Astrocyte of the hippocampus (primary cell): ENCODE results near the gene MBOAT2.
A peak's percentile ranks its signal among the peaks of the same experiment; 100 is the strongest.
"Not testable (repeated sequence)": the region's sequence is repeated elsewhere in the genome, so short reads cannot be mapped to it uniquely, and the experiment has no call there.

ENCODE experiments used
- DNase-seq: peaks from one replicate; pipeline ENCODE4 v3.0.0; 2011; ENCODE audit warnings: low read depth, low spot score

Gene MBOAT2, protein sequence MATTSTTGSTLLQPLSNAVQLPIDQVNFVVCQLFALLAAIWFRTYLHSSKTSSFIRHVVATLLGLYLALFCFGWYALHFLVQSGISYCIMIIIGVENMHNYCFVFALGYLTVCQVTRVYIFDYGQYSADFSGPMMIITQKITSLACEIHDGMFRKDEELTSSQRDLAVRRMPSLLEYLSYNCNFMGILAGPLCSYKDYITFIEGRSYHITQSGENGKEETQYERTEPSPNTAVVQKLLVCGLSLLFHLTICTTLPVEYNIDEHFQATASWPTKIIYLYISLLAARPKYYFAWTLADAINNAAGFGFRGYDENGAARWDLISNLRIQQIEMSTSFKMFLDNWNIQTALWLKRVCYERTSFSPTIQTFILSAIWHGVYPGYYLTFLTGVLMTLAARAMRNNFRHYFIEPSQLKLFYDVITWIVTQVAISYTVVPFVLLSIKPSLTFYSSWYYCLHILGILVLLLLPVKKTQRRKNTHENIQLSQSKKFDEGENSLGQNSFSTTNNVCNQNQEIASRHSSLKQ

DNA sequence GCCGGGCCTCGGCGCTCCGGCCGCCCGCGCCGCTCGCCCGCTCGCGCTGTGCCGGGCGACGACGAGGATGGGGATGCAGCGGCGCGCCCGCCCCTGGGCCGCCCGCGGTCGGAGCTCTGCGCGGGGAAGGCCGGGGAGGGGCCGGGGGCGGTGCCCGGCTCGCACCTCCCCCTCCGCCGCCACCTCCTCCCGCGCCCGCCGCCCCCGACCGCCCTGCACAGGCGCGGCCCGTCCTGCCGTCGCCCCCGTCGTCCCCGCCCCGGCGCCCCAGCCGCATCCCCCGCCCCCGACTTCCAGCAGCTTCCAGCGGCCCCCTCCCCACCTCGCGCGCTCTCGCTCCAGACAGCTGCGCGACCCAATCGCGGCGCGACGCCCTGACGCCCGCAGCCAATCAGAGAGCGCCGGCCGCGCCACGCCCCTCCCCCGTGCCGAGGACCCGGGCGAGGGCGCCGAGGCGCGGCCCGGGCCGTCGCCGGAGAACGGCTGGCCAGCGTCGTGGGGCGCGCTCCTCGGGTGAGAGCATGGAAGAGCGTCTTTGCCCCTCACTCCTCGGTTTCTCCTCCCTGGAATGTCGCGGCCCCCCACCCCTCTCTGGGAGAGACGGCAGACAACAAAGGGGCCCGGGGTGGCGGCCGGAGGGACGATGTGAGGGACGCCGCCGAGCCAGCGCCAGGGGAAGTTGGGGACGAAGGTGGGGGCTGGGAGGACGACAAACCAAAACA, at the start of gene MBOAT2:
TSS of gene MBOAT2 (minus strand) at position 69 of the 722 bp plus-strand sequence. CDS start 70 bp downstream, outside the sequence.
- peak; percentile 98 for DNase-seq

GRCh38 chr2:9052821-9053533, 49.5 kb upstream of the MBOAT2 start:
- DNase-seq, result no peak

DNA sequence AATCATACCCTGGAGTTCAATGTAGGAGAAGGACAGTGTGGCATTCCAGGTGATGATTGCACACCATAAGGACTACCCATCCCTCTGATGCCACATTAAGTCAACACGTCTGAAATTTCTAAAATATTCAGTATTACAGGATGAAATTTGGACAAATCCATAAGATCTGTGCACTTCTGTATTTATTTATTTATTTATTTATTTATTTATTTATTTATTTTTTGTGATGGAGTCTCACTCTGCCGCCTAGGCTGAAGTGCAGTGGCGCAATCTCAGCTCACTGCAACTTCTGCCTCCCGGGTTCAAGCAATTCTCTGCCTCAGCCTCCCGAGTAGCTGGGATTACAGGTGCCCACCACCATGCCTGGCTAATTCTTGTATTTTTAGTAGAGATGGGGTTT, 48.0 kb upstream of the MBOAT2 start:
- DNase-seq, result not testable (repeated sequence)

- DNase-seq, result no peak
These were observed 46.8 kb upstream of the MBOAT2 start for GRCh38 chr2:9050122-9050809.

GRCh38 chr2:9045595-9045994, 42.1 kb upstream of the MBOAT2 start:
- no peak for DNase-seq

DNA sequence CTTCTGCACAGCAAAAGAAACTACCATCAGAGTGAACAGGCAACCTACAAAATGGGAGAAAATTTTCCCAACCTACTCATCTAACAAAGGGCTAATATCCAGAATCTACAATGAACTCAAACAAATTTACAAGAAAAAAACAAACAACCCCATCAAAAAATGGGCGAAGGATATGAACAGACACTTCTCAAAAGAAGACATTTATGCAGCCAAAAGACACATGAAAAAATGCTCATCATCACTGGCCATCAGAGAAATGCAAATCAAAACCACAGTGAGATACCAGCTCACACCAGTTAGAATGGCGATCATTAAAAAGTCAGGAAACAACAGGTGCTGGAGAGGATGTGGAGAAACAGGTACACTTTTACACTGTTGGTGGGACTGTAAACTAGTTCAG, 40.0 kb upstream of the MBOAT2 start:
- DNase-seq, result not testable (repeated sequence)

GRCh38 chr2:9037166-9037565, 33.7 kb upstream of the MBOAT2 start:
- DNase-seq, result no peak

DNA sequence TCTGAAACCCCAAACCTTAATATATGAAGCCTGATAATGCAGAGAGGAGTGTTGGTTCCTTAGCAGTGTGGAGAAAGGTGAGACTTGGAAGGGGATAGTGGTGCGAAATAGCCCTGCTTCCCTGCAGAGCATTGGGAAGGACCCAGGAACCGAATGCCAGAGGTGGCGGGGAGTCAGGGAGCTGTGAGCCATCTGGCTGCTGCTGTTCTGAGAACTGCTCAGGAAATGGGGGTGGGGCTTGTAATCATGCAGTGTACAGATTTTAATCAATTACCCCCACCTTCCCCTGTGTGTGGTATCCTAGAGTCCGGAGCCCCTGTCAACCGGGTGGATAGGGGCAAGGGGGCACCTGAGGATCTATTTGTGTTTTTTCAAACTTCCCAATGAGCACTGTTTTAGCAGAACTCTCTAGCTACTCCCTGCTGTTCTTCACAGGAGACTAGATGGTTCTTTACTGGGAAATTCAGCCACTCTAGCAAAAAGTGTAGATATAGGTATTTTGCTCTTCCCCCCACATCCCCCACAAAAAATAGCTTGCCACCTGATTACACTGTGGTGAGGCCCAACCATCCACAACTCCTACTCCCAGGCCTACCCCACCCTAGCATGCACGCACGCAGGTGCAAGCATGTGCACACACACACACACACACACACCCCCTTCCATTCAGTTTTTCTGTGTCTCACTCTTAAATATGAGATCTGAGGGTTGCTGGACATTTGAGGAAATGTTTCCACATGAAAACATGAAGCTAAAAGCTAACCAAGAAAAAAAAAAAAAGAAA, 30.1 kb upstream of the MBOAT2 start:
- no peak for DNase-seq

GRCh38 chr2:9032536-9033255, 29.2 kb upstream of the MBOAT2 start:
- peak; percentile 11 for DNase-seq

DNA sequence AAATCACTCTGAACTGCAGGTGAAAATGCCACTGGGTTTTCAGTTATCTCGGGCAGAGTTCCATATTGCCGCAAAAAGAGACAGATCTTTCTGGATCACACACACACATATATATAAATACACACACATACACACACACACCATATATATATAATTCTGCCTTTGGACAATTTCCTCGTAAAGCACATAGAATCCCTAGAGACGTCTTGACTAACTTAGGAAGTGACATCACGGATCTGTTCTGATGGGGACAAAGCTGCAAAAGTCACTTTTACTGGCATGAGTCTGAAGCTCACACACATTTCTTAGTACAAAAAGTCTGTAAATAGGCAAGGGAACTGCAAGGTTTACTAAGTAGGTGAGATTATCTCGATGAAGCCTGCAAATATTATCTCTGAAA, 28.6 kb upstream of the MBOAT2 start:
- no peak for DNase-seq

GRCh38 chr2:9031246-9031645, 27.8 kb upstream of the MBOAT2 start:
- DNase-seq, result no peak

DNA sequence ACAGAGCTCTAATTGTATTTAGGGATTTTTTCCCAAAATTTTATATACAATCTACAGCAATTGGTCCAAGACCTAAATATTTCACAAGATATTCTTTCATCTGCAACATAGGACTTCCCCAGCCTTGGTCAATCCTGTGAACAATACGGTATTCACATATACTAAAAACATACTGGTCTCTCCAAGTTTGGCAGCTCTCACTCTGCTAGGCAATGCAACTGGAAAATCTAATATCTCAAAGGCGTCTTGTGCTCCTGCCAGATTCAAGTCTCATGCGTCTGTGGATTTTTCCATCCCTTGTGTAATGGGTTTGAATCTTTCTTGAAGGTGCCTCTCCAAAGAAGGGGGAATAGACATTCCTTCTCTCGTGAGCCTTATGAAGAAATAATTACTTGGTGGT, 27.4 kb upstream of the MBOAT2 start:
- peak; percentile 31 for DNase-seq

DNA sequence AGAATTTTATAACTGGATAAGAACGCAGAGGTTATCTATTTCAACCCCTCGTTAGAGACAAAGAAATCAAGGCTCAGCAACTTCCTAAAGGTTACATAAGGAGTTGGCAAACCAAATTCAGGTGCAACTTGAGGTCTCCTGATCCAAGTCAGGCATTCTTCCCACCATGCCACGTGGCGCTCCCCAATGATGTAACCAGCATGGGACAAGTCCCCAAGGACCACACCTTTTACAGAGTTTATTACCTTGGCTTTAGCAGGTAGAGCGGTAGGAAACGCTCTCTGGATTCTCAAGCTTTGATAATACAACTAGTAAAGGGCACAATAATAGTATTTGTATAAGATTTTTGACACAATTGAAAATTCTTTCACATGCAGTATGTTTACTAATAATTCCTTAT, 26.7 kb upstream of the MBOAT2 start:
- no peak for DNase-seq

DNA sequence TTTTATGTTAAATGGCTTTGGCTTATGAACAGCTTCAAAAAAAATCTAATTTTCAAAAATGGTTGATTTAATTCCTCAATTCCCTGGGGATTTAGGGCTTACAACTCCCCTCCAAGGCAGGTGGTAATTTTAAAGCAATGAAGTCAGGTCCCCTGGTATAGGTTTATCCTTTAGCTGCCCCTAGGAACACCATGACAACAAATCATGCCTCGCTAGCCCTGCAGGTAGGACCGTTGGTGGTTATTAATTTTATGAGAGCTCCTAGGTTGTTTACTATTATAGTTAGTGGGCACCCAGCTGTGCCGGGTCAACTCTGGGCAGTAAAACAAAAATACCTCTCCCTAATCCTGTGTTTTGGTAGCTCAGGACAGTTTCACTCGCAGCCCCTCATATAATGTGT, 26.2 kb upstream of the MBOAT2 start:
- no peak for DNase-seq

GRCh38 chr2:9027884-9028283, 24.4 kb upstream of the MBOAT2 start:
- DNase-seq, result no peak

- DNase-seq, result no peak
These were observed 22.3 kb upstream of the MBOAT2 start for GRCh38 chr2:9025746-9026145.

GRCh38 chr2:9024575-9024974, 21.1 kb upstream of the MBOAT2 start:
- DNase-seq, result no peak

- no peak for DNase-seq
These were observed 18.2 kb upstream of the MBOAT2 start for GRCh38 chr2:9021563-9022211.

- no peak for DNase-seq
These were observed 16.8 kb upstream of the MBOAT2 start for GRCh38 chr2:9020267-9020666.

DNA sequence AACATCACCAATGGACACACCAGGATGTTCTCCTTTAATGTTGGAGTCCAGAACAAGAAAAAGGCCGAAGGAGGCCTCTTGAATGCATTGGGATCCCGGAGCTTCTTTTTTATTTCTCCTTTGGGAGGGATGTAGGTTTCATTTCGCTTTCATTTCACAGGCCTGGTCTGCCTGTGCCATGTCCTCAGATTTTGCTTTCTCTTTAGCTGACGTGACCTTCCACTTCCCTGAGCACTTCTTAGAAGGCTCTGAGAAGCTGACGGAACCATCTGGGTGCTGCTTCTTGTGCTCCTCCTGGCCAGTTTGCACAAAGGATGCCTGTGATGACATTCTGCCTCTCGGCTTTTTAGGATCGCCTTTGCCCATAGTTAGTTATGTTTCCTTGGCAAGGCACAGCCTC, 15.1 kb upstream of the MBOAT2 start:
- DNase-seq, result no peak
